HG02763 (cell line): ENCODE data around the gene SNAPIN.

Experiments used
- ATAC-seq: cut with Tn5 transposase; IDR thresholded peaks from one replicate; pipeline ENCODE4 v1.9.1; 2021; ENCODE audit warnings: mild to moderate bottlenecking, moderate library complexity; ENCODE audit not compliant: unreplicated experiment

SNAPIN gene

GRCh38 chr1:153673511-153673910 is 15.0 kb downstream of the SNAPIN start:
- no peak for ATAC-seq

GRCh38 chr1:153677718-153678518 is 19.4 kb downstream of the SNAPIN start:
- no peak for ATAC-seq

DNA sequence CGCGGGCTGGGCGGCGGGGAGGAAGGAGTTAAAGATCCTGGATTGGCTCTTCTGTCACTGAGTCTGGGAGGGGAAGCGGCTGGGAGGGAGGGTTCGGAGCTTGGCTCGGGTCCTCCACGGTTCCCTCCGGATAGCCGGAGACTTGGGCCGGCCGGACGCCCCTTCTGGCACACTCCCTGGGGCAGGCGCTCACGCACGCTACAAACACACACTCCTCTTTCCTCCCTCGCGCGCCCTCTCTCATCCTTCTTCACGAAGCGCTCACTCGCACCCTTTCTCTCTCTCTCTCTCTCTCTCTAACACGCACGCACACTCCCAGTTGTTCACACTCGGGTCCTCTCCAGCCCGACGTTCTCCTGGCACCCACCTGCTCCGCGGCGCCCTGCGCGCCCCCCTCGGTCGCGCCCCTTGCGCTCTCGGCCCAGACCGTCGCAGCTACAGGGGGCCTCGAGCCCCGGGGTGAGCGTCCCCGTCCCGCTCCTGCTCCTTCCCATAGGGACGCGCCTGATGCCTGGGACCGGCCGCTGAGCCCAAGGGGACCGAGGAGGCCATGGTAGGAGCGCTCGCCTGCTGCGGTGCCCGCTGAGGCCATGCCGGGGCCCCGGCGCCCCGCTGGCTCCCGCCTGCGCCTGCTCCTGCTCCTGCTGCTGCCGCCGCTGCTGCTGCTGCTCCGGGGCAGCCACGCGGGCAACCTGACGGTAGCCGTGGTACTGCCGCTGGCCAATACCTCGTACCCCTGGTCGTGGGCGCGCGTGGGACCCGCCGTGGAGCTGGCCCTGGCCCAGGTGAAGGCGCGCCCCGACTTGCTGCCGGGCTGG is 20.2 kb downstream of the SNAPIN start, which contains the start of gene NPR1:
Gene NPR1 (plus strand): TSS at position 170 of the 818 bp plus-strand sequence. CDS start 421 bp downstream, at position 591.
- no peak for ATAC-seq

- no peak for ATAC-seq
Observed at GRCh38 chr1:153679337-153680119, 21.0 kb downstream of the SNAPIN start.

- ATAC-seq: no peak
Observed at GRCh38 chr1:153680120-153680403, 21.6 kb downstream of the SNAPIN start.

DNA sequence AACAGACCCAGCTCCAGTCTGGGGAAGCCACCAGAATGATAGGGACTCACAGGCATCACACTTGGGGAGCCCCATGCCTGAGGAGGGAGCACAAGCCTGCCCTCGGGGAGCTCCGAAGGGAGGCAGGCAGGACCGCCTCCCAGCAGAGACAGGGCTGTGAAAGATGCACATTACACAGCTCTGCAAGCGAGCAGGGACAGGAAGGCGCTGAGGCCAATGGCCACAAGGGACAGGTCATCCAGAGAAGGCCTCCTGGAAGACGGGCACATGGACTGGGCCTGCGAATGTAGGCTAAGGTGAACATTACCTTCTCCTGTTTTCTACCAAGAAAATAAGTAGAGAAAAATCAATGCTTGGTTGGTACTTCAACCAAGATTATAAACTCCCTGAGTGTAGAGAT is 24.2 kb downstream of the SNAPIN start:
- no peak for ATAC-seq

- ATAC-seq: no peak
Observed at GRCh38 chr1:153683854-153684253, 25.4 kb downstream of the SNAPIN start.

DNA sequence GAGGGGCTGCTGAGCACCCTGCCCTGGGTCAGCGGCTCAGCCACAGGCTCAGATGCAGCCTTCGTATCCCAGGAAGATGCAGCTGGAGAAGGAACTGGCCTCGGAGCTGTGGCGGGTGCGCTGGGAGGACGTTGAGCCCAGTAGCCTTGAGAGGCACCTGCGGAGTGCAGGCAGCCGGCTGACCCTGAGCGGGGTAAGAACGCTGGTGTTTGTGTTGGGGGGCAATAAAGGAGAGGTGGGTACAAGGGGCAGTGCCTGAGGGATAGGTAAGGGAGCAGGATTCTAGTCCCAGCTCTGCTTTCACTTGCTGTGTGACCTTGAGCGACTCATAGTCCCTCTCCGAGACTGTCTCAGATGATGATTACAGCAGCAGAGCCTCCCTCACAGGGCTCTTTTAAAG is 26.4 kb downstream of the SNAPIN start:
- ATAC-seq: no peak

DNA sequence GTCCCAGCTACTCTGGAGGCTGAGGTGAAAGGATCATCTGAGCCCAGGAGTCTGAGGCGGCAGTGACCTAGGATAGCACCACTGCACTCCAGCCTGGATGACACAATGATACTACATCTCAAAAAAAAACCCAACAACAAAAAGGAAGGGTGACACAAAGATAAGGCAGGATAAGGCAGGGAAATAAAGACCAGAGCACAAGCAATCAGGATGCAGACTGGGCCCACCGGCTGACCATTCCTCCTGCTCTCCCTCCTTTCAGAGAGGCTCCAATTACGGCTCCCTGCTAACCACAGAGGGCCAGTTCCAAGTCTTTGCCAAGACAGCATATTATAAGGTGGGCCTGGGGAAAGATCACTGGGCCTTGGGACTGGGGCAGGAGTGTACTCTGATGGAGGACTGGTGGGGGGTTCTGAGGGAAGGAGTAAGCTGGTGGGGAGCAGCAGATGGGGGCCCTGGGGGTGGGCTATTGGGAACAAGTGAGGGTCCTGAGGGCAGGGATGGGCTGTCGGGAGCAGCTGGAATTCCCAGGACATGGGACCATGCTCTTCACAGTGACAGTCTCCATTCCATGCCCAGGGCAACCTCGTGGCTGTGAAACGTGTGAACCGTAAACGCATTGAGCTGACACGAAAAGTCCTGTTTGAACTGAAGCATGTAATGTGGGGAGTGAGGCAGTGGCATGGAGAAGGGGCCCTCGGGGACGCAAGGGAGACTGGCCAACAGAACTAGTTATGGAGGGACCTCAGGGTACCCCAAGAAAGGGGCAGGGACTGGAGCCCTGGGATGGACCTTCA is 27.2 kb downstream of the SNAPIN start:
- ATAC-seq: no peak

GRCh38 chr1:153687346-153688125 is 29.0 kb downstream of the SNAPIN start:
- no peak for ATAC-seq

DNA sequence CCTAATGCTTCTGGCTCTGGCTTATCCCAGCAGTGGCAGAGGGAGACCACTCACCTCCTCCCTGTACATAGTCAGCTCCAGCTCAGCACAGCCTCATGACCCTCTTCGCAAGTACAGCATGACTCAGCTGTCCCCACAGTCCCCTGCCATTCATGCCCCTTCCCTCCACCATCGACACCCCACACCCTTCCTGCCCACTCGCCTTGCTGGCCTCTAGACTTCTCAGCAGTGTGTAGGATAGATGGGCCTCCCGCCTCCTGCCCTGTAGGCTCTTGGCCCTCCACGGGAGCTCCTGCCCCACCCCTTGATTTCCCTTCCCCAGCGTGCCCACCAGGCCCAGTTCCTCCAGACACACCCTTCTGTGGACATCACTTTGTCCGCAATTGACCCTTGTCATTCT is 29.8 kb downstream of the SNAPIN start:
- no peak for ATAC-seq

DNA sequence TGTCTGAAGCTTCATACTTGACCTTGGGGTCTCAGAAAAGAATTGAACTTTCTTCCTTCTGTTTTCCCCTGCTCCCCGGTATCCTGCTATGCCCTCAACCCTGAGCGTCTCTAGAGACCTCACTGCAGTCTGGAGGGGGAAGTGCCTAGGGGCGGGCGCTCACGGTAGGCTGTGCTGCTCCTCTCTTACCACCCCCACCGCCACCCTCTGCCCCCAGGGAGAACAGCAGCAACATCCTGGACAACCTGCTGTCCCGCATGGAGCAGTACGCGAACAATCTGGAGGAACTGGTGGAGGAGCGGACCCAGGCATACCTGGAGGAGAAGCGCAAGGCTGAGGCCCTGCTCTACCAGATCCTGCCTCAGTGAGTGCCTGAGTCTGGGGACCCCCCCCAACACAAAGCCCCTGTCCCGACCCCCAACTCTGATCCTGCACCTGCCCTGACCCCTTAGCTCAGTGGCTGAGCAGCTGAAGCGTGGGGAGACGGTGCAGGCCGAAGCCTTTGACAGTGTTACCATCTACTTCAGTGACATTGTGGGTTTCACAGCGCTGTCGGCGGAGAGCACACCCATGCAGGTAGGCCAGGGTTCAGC is 30.3 kb downstream of the SNAPIN start:
- no peak for ATAC-seq

- ATAC-seq: no peak
Observed at GRCh38 chr1:153693466-153693865, 35.0 kb downstream of the SNAPIN start.

GRCh38 chr1:153696741-153697140 is 38.2 kb downstream of the SNAPIN start:
- no peak for ATAC-seq

- ATAC-seq: no peak
Observed at GRCh38 chr1:153697191-153698019, 38.9 kb downstream of the SNAPIN start.

GRCh38 chr1:153698020-153698922 is 39.8 kb downstream of the SNAPIN start:
- no peak for ATAC-seq

DNA sequence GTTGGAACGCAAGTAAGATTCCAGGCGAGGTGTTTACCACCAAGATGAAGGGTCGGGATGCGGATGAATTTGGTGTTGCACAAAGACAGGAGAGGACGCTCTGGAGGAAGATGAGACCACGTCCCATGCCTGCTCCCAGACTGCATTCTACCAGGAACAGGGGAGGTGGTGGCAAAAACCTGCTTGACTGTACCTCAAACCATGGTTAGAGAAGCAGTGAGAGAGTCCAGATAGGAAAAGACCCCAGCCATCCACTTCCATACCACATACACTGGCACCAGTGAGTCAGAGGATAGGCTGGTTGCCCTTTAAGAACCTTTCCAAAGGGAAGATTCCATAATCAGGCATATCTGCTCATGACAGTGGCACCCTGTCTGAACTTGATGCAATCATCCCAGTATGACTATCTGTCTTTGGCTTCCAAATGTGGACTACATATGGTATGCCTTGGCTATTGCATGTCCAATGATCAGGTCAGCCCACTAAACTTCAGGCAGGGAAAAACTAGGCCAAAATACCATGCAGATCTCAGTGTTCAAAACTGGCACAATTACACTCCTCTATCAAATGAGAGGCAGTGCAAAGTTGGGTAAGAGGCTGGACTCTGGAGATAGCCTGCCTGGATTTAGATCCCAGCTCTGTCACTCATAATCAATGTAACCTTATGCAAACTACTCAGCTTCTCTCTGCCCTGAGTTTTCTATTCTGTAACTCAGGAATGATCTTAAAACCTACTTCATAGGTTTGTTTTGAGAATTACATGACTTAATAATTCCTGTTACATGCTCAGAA is 40.6 kb downstream of the SNAPIN start:
- ATAC-seq: no peak
